H9 (cell line): ENCODE data around the gene TEAD1. TPM values are rescaled to one million over a fixed set of nuclear protein-coding genes. Genes with fewer than 3 reads are reported as not detected.

Source experiments
- DNase-seq: peaks from one replicate; pipeline ENCODE4 v3.0.0-alpha.2; 2017
- H2AFZ ChIP-seq: one replicate; pipeline ENCODE4 v1.6.1; 2013; ENCODE audit warnings: mild to moderate bottlenecking, low read length, control low read depth, moderate library complexity
- H2AK5ac ChIP-seq: 2 replicates; pipeline ENCODE4 v1.6.1; 2013; ENCODE audit warnings: low read length, control low read depth, mixed read lengths; ENCODE audit not compliant: insufficient read length
- H2BK120ac ChIP-seq: one replicate; pipeline ENCODE4 v1.6.1; 2013; ENCODE audit warnings: low read depth, mild to moderate bottlenecking, low read length, control low read depth, inconsistent platforms; ENCODE audit not compliant: poor library complexity, severe bottlenecking
- H2BK12ac ChIP-seq: 2 replicates; pipeline ENCODE4 v1.6.1; 2013; ENCODE audit warnings: low read length, control low read depth, mixed read lengths, low read depth; ENCODE audit not compliant: insufficient read length
- H2BK15ac ChIP-seq: 2 replicates; pipeline ENCODE4 v1.6.1; 2013; ENCODE audit warnings: low read depth, low read length, control low read depth
- H2BK20ac ChIP-seq: one replicate; pipeline ENCODE4 v1.6.1; 2013; ENCODE audit warnings: low read depth, mild to moderate bottlenecking, low read length, control low read depth, inconsistent platforms; ENCODE audit not compliant: poor library complexity, severe bottlenecking
- H2BK5ac ChIP-seq: 2 replicates; pipeline ENCODE4 v1.6.1; 2013; ENCODE audit warnings: low read length, control low read depth, mixed read lengths; ENCODE audit not compliant: insufficient read length
- H3K14ac ChIP-seq: 2 replicates; pipeline ENCODE4 v1.6.1; 2013; ENCODE audit warnings: low read length, control low read depth; ENCODE audit not compliant: insufficient read depth
- H3K18ac ChIP-seq: 2 replicates; pipeline ENCODE4 v1.6.1; 2013; ENCODE audit warnings: low read depth, mild to moderate bottlenecking, mixed read lengths, low read length, control low read depth; ENCODE audit not compliant: insufficient read length
- H3K23ac ChIP-seq: 2 replicates; pipeline ENCODE4 v1.6.1; 2013; ENCODE audit warnings: low read length, control low read depth, mixed read lengths, low read depth; ENCODE audit not compliant: insufficient read length
- H3K23me2 ChIP-seq: 2 replicates; pipeline ENCODE4 v1.6.1; 2013; ENCODE audit warnings: low read depth, mild to moderate bottlenecking, mixed read lengths, low read length, control low read depth; ENCODE audit not compliant: insufficient read length, poor library complexity, severe bottlenecking
- H3K27ac ChIP-seq: 2 replicates; pipeline ENCODE4 v1.5.1; 2013; ENCODE audit warnings: low read length, control low read depth, mixed read lengths, low read depth; ENCODE audit not compliant: insufficient read length
- H3K27me3 ChIP-seq: 2 replicates; pipeline ENCODE4 v1.6.1; 2013; ENCODE audit warnings: low read length, control low read depth, inconsistent platforms; ENCODE audit not compliant: insufficient read depth
- H3K4ac ChIP-seq: 2 replicates; pipeline ENCODE4 v1.6.1; 2013; ENCODE audit warnings: low read depth, mild to moderate bottlenecking, control low read depth, inconsistent platforms, low read length, moderate library complexity
- H3K4me1 ChIP-seq: 2 replicates; pipeline ENCODE4 v1.6.1; 2013; ENCODE audit warnings: low read length, control low read depth, inconsistent platforms; ENCODE audit not compliant: insufficient read depth
- H3K4me2 ChIP-seq: 2 replicates; pipeline ENCODE4 v1.6.1; 2013; ENCODE audit warnings: low read length, control low read depth, mixed read lengths; ENCODE audit not compliant: insufficient read length, insufficient read depth
- H3K56ac ChIP-seq: 2 replicates; pipeline ENCODE4 v1.6.1; 2013; ENCODE audit warnings: low read depth, mild to moderate bottlenecking, mixed read lengths, low read length, control low read depth; ENCODE audit not compliant: insufficient read length
- H3K79me1 ChIP-seq: 2 replicates; pipeline ENCODE4 v1.6.1; 2013; ENCODE audit warnings: low read depth, mild to moderate bottlenecking, moderate library complexity, low read length, control low read depth, inconsistent platforms; ENCODE audit not compliant: insufficient read depth, poor library complexity, severe bottlenecking
- H3K79me2 ChIP-seq: 2 replicates; pipeline ENCODE4 v1.6.1; 2013; ENCODE audit warnings: low read length, control low read depth, inconsistent platforms; ENCODE audit not compliant: insufficient read depth
- H3K9ac ChIP-seq: 2 replicates; pipeline ENCODE4 v1.6.1; 2013; ENCODE audit warnings: low read length, control low read depth, mixed read lengths; ENCODE audit not compliant: insufficient read length; ENCODE audit errors: extremely low read depth
- H3K9me3 ChIP-seq: one replicate; pipeline ENCODE4 v1.6.1; 2013; ENCODE audit warnings: low read depth, low read length, inconsistent platforms; ENCODE audit not compliant: control insufficient read depth
- H3T11ph ChIP-seq: one replicate; pipeline ENCODE4 v1.6.1; 2013; ENCODE audit warnings: mild to moderate bottlenecking, low read length, control low read depth, inconsistent platforms
- H4K20me1 ChIP-seq: one replicate; pipeline ENCODE4 v1.6.1; 2013; ENCODE audit not compliant: control insufficient read depth, insufficient read length, insufficient read depth
- H4K5ac ChIP-seq: 2 replicates; pipeline ENCODE4 v1.6.1; 2013; ENCODE audit warnings: low read depth, mild to moderate bottlenecking, mixed read lengths, low read length, control low read depth; ENCODE audit not compliant: insufficient read length
- H4K8ac ChIP-seq: replicated peaks from 2 replicates; pipeline ENCODE4 v1.6.1; 2013; ENCODE audit warnings: low read length, control low read depth, mixed read lengths, low read depth; ENCODE audit not compliant: insufficient read length
- H4K91ac ChIP-seq: 2 replicates; pipeline ENCODE4 v1.6.1; 2013; ENCODE audit warnings: low read depth, mild to moderate bottlenecking, moderate library complexity, mixed read lengths, low read length, control low read depth; ENCODE audit not compliant: insufficient read length
- H3K27ac Mint-ChIP-seq, 3 experiments: 2 replicates in 2 of 3; 3 replicates in 1 of 3; pipeline ENCODE4 v1.8.0; 2020 to 2021; ENCODE audit warnings: mixed read lengths in 3 of 3, mild to moderate bottlenecking in 1 of 3, moderate library complexity in 1 of 3
- H3K27me3 Mint-ChIP-seq: 2 replicates; pipeline ENCODE4 v1.8.0; 2021; ENCODE audit warnings: low read depth, mild to moderate bottlenecking, moderate library complexity, mixed read lengths
- H3K36me3 Mint-ChIP-seq, 3 experiments: 2 replicates in 2 of 3; 3 replicates in 1 of 3; pipeline ENCODE4 v1.8.0; 2020 to 2021; ENCODE audit warnings: low read depth in 3 of 3, mixed read lengths in 3 of 3; ENCODE audit not compliant: insufficient read depth in 1 of 3
- H3K4me1 Mint-ChIP-seq, 2 experiments: 2 replicates each; pipeline ENCODE4 v1.8.0; 2020; ENCODE audit warnings: mixed read lengths in 2 of 2
- H3K4me3 Mint-ChIP-seq, 2 experiments: 2 replicates in 1 of 2; 3 replicates in 1 of 2; pipeline ENCODE4 v1.8.0; 2020 to 2021; ENCODE audit warnings: mild to moderate bottlenecking in 2 of 2, mixed read lengths in 2 of 2, moderate library complexity in 1 of 2
- H3K9me3 Mint-ChIP-seq, 2 experiments: 2 replicates in 1 of 2; 3 replicates in 1 of 2; pipeline ENCODE4 v1.8.0; 2020; ENCODE audit warnings: mild to moderate bottlenecking in 2 of 2, mixed read lengths in 2 of 2, moderate library complexity in 1 of 2
- CTCF ChIP-seq: fragments of 200-600 bp; sonication (generic); conservative IDR thresholded peaks from 3 replicates; pipeline ENCODE4 v1.8.0; 2021; ENCODE audit warnings: antibody characterized with exemption, mild to moderate bottlenecking
- WGBS: extraction: QIAGEN DNeasy Blood & Tissue Kit; methylation state at CpG from one replicate; pipeline ENCODE4 v1.1.7; 2013; ENCODE audit warnings: missing lambda C conversion rate, low lambda C conversion rate, mixed read lengths; ENCODE audit not compliant: insufficient read length; ENCODE audit errors: extremely low coverage; 5-methylcytosine and 5-hydroxymethylcytosine counted together
- total RNA-seq: library from RNA; stranded (reverse); gene quantifications from 2 replicates; pipeline ENCODE4 v1.2.1, GENCODE V29; 2021

The TEAD1 gene
- total RNA-seq, 1 experiment from 2014 or later, result 75.1 TPM

GRCh38 chr11:12876340-12876739 is 202.1 kb downstream of the TEAD1 start:
- H3K23me2 ChIP-seq, result no peaks in the 10 kb centered on the region
- no CpG with 5 or more reads among the region's 5 CpGs for WGBS
- no peaks in the 10 kb centered on the region for H3K9me3 Mint-ChIP-seq

More at GRCh38 chr11:12876340-12876739, 202.1 kb downstream of the TEAD1 start:
- Histone ChIP-seq H3K4me2 (no peak overlapping the region), H2AFZ (no peak overlapping the region), H2BK5ac (no peak overlapping the region), H3K79me1 (no peaks in the 10 kb centered on the region), H3K27ac (no peak overlapping the region), H3K18ac (no peak overlapping the region), H4K8ac (no peak overlapping the region), H3K56ac (no peak overlapping the region), H3K27me3 (no peaks in the 10 kb centered on the region), H4K5ac (no peak overlapping the region), H3K79me2 (no peaks in the 10 kb centered on the region), H3T11ph (no peak overlapping the region), H3K9ac (no peak overlapping the region), H4K20me1 (no peaks in the 10 kb centered on the region), H3K9me3 (no peaks in the 10 kb centered on the region), H3K4me1 (no peaks in the 10 kb centered on the region), H3K23ac (no peak overlapping the region), H4K91ac (no peak overlapping the region), H2BK120ac (no peak overlapping the region), H2BK12ac (no peak overlapping the region), H2BK20ac (no peak overlapping the region), H2AK5ac (no peak overlapping the region), H3K14ac (no peak overlapping the region), H3K4ac (no peak overlapping the region), H2BK15ac (no peak overlapping the region)
- Mint-ChIP-seq H3K4me3 (no peak overlapping the region), H3K4me1 (peaks cover 23 to 29% of the 10 kb centered on the region in 2 experiments), H3K36me3 (peaks cover 26 to 44% (median 30%) of the 10 kb centered on the region in 3 experiments), H3K27ac (peak overlapping the region in 1 of 3 experiments; percentile 85; a peak in 2 of 7 replicates), H3K27me3 (no peaks in the 10 kb centered on the region)
- no peak for DNase-seq
- TF ChIP-seq CTCF, result no peak
